SU-DHL-6 (cell line): Measurements from ENCODE around the gene ATF3.

ENCODE experiments used
- EZH2phosphoT487 ChIP-seq: fragments of 200-600 bp; sonication (generic), shearing (Covaris generic); conservative IDR thresholded peaks from 2 replicates; pipeline ENCODE4 v1.6.1; 2018; ENCODE audit warnings: mild to moderate bottlenecking, antibody characterized with exemption, low read length, moderate library complexity, mixed read lengths
- TF ChIP-seq, protein P1 (sequence below): fragments of 200-600 bp; sonication (generic); IDR thresholded peaks from one replicate; pipeline ENCODE4 v1.5.1; 2017; ENCODE audit warnings: antibody characterized with exemption, mild to moderate bottlenecking, low read length, moderate library complexity; ENCODE audit not compliant: insufficient read depth, poor library complexity, severe bottlenecking

DNA sequence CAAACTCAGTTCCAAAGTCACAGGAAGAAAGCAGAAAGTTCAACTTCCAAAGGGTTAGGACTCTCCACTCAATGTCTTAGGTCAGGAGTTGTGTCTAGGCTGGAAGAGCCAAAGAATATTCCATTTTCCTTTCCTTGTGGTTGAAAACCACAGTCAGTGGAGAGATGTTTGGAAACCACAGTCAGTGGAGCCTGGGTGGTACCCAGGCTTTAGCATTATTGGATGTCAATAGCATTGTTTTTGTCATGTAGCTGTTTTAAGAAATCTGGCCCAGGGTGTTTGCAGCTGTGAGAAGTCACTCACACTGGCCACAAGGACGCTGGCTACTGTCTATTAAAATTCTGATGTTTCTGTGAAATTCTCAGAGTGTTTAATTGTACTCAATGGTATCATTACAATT, 11.7 kb downstream of the ATF3 start:
- TF ChIP-seq, protein P1, sequence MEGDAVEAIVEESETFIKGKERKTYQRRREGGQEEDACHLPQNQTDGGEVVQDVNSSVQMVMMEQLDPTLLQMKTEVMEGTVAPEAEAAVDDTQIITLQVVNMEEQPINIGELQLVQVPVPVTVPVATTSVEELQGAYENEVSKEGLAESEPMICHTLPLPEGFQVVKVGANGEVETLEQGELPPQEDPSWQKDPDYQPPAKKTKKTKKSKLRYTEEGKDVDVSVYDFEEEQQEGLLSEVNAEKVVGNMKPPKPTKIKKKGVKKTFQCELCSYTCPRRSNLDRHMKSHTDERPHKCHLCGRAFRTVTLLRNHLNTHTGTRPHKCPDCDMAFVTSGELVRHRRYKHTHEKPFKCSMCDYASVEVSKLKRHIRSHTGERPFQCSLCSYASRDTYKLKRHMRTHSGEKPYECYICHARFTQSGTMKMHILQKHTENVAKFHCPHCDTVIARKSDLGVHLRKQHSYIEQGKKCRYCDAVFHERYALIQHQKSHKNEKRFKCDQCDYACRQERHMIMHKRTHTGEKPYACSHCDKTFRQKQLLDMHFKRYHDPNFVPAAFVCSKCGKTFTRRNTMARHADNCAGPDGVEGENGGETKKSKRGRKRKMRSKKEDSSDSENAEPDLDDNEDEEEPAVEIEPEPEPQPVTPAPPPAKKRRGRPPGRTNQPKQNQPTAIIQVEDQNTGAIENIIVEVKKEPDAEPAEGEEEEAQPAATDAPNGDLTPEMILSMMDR, result no peak
- TF ChIP-seq EZH2phosphoT487, result no peak
